Embryonic facial prominence (tissue), 1 donor: ENCODE measurements around the gene STMN1.
"Not testable (repeated sequence)": the region's sequence is repeated elsewhere in the genome, so short reads cannot be mapped to it uniquely, and the experiment has no call there.

Source experiments
- DNase-seq: peaks from one replicate; pipeline ENCODE4 v3.0.0-alpha.2; 2016; ENCODE audit errors: extremely low spot score

Gene STMN1

GRCh38 chr1:25905680-25906643, at the start of gene STMN1:
STMN1 (minus strand) TSS chr1:25906419; CDS start chr1:25904676, 1,743 bp downstream.
- peak; percentile 89 for DNase-seq

GRCh38 chr1:25955553-25955952, 49.3 kb upstream of the STMN1 start:
- no peak for DNase-seq

GRCh38 chr1:25954282-25954938, 48.2 kb upstream of the STMN1 start:
- no peak for DNase-seq

GRCh38 chr1:25952841-25953401, 46.7 kb upstream of the STMN1 start:
- DNase-seq: peak; percentile 26

GRCh38 chr1:25948641-25949040, 42.4 kb upstream of the STMN1 start:
- no peak for DNase-seq

GRCh38 chr1:25947027-25947426, 40.8 kb upstream of the STMN1 start:
- no peak for DNase-seq

GRCh38 chr1:25945761-25946160, 39.5 kb upstream of the STMN1 start:
- no peak for DNase-seq

GRCh38 chr1:25944986-25945385, 38.8 kb upstream of the STMN1 start:
- DNase-seq: no peak

GRCh38 chr1:25943511-25943910, 37.3 kb upstream of the STMN1 start:
- DNase-seq: not testable (repeated sequence)

- DNase-seq: no peak
These were observed 30.7 kb upstream of the STMN1 start for GRCh38 chr1:25936947-25937346.

- DNase-seq: no peak
These were observed 27.5 kb upstream of the STMN1 start for GRCh38 chr1:25933479-25934365.

- not testable (repeated sequence) for DNase-seq
These were observed 26.7 kb upstream of the STMN1 start for GRCh38 chr1:25932811-25933400.

GRCh38 chr1:25932321-25932720, 26.1 kb upstream of the STMN1 start:
- no peak for DNase-seq

- no peak for DNase-seq
These were observed 22.8 kb upstream of the STMN1 start for GRCh38 chr1:25929016-25929415.

GRCh38 chr1:25927521-25928265, 21.5 kb upstream of the STMN1 start:
- DNase-seq: no peak

- no peak for DNase-seq
These were observed 20.7 kb upstream of the STMN1 start for GRCh38 chr1:25926731-25927496.

- DNase-seq: no peak
These were observed 18.2 kb upstream of the STMN1 start for GRCh38 chr1:25924454-25924853.

GRCh38 chr1:25922971-25923552, 16.8 kb upstream of the STMN1 start:
- no peak for DNase-seq
